HG03066 (cell line): ENCODE data around the gene RNF126.
"Not testable (repeated sequence)": the region's sequence is repeated elsewhere in the genome, so short reads cannot be mapped to it uniquely, and the experiment has no call there.

Experiments used
- ATAC-seq: cut with Tn5 transposase; IDR thresholded peaks from one replicate; pipeline ENCODE4 v1.9.1; 2021; ENCODE audit warnings: low read depth; ENCODE audit not compliant: unreplicated experiment

Gene RNF126

GRCh38 chr19:686589-687297, 23.7 kb upstream of the RNF126 start:
- ATAC-seq: no peak

DNA sequence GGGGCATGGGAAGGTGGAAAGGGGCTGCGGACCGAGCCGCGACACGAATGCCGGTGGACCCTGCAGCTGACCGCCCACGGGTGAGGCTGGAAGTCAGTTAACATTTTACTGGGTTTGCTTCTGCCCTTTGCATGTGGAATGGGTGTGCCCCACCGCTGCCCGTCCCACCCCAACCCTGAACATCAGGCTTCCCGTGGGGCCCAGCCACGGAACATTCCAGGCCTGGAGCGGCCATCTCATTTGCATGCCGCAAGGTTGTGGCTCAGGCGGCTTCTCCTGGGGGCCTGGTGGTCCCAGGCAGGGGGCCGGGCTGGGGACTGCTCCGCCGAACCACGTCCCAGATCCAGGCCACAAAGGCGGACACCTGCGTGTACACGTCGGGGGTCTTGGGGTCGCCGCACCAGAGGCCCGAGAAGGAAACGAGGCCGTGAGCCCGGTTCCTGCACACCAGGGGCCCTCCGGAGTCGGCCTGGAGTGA, 22.5 kb upstream of the RNF126 start:
- ATAC-seq: no peak

DNA sequence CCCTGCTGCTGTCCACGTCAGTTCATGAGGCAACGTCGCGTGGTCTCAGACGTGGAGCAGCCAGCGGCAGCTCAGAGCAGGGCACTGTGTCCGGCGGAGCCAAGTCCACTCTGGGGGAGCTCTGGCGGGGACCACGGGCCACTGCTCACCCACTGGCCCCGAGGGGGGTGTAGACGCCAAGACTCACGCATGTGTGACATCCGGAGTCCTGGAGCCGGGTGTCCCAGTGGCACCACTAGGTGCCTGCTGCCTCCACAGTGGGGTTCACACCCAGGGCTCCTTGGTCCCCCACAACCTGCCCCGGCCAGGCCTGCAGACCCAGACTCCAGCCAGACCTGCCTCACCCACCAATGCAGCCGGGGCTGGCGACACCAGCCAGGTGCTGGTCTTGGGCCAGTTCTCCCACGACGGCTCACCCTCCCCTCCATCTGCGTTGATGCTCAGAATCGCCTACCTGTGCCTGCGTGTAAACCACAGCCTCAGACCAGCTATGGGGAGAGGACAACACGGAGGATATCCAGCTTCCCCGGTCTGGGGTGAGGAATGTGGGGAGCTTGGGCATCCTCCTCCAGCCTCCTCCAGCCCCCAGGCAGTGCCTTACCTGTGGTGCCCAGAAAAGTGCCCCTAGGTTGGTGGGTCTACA, 19.8 kb upstream of the RNF126 start:
- ATAC-seq: no peak

DNA sequence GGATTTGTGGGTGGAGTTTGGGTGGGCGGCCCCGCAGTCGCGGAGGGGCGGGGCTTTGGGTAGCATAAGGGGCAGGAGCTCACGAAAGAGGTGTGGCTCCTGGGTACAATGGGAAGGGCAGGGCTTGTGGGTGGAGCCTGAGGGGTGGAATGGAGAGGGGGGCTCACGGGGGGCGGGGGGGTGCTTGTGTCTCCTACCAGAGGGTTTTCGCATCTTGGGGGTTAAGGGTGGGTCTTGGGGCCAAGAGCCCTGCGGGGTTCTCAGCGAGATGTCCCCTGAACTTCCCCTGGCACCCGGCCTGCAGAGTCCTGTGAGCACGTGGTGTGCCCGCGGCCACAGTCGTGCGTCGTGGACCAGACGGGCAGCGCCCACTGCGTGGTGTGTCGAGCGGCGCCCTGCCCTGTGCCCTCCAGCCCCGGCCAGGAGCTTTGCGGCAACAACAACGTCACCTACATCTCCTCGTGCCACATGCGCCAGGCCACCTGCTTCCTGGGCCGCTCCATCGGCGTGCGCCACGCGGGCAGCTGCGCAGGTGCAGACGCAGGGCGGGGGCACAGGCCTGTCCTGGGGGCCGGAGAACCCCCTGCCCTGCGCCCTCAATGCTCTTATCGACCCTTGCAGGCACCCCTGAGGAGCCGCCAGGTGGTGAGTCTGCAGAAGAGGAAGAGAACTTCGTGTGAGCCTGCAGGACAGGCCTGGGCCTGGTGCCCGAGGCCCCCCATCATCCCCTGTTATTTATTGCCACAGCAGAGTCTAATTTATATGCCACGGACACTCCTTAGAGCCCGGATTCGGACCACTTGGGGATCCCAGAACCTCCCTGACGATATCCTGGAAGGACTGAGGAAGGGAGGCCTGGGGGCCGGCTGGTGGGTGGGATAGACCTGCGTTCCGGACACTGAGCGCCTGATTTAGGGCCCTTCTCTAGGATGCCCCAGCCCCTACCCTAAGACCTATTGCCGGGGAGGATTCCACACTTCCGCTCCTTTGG, 18.3 kb upstream of the RNF126 start:
- peak; percentile 45 for ATAC-seq

GRCh38 chr19:680287-681028, 17.4 kb upstream of the RNF126 start:
- ATAC-seq: peak; percentile 57

DNA sequence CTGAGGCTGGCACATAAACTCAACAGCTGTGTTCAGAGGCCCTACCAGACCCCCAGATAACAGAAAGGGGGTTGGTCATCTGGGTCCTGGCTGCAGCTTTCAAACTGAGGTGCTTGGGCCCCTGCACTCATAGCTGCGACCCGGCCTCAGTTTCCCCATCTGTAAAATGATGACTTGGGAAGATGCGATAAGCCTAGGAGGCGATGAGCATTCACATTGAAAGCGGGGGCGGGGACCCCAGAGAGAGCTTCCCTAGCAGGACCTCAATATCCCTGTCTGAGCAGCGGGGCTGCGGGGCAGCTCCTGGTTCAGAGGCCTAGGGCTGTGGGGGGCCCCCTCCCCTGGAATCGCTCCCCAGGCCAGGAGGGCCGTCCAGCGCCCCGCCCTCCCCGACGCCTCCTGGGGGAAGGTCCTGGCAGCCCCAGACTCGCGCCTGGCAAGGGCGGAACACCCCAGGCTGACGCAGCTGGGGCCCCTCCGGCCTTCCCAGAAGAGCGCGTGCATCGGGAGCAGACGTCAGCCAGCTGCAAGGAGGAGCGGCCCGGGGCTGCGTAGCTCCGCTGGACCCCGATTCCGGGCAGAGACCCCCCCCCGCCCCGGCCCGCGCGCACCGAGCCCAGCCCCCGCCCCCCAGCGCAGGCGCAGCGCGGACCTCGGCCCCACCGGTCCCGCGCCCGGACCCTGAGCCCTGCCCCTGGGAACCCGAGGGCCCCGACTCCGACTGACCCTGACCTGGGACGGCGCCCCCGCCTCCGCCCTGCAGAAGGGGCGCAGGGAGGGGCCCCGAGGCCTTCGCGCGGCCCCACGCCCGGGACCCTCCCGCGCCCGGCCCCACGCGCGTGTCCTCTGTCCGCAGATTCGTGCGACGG, 16.6 kb upstream of the RNF126 start:
- peak; percentile 15 for ATAC-seq

DNA sequence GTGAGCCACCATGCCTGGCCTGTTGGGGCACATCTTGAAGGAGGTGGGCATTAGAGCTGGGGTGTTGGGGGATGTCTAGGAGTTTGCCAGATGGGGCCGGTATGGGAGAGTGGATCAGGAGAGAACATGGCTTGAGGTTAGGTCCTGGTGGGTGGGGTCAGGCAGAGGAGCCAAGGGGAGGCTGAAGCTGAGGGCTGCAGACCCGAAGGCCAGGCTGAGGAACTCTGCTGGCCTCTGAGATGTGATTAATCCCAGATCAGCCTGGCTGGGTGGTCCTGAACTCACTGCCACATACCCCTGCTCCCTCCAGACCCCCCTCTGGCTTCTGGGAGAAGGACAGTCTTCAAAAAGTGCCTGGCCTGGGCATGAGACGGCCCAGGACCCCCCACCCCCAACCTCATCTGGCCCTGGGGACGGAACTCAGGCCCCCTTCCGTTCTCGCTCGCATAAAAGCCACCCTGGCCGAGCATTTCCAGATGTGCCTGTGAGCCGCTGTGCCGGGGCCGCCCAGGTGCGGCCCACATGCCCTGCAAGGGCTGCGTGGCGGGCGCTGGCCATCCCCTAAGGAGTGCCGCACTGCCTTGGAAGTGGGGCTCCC, 15.9 kb upstream of the RNF126 start:
- ATAC-seq: no peak

DNA sequence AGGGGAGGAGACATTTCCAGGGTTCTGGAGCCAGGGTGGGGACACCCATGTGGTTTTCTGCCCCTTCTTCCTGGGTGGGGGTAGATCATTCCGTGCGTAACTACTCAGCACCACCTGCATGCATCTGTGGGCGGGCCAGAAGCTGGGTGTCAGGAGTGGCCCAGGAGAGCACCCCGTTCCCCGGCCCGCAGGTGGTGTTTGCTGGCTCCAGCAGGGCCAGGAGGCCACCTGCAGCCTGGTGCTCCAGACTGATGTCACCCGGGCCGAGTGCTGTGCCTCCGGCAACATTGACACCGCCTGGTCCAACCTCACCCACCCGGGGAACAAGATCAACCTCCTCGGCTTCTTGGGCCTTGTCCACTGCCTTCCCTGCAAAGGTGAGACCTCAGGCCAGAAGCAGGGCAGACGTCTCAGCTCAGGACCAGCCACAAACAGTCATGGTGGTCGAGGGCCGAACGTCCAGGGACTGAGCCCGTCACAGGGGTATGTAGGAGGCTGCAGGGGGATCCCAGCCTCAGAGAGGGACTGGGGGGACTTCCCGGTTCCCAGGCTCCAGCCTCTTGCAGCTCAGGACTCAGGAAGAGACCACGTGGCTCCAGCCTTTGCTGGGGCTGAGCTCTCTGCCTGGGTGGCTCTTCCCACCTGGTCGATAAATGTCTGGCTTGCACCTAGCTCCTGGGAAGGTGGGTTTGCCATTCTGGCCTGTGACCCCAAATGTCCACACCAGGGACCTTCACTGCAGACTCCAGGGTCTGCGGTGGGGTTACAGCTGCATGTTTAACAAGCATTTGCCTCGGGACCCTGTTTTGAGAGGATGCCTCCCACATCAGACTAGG, 14.8 kb upstream of the RNF126 start:
- no peak for ATAC-seq

DNA sequence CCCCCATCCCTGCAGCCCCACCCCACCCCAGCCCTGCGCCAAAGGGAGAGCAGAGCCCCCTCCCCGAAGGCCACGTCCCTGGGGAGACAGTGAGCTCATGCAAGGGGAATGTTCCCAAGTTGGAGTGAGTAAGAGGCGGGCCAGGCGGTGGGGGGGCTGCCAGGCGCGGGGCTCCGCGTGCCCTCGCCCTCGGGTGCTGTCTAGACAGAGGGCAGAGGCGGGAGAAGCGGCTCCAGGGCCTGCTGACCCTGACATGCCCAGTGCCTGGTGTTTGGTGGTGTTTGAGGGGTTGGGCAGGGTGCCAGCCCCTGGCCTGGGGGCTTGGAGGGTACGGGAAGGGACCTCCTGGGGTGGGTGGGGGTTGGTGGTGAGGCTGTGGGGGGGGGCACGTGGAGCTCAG, 14.2 kb upstream of the RNF126 start:
- ATAC-seq: no peak

DNA sequence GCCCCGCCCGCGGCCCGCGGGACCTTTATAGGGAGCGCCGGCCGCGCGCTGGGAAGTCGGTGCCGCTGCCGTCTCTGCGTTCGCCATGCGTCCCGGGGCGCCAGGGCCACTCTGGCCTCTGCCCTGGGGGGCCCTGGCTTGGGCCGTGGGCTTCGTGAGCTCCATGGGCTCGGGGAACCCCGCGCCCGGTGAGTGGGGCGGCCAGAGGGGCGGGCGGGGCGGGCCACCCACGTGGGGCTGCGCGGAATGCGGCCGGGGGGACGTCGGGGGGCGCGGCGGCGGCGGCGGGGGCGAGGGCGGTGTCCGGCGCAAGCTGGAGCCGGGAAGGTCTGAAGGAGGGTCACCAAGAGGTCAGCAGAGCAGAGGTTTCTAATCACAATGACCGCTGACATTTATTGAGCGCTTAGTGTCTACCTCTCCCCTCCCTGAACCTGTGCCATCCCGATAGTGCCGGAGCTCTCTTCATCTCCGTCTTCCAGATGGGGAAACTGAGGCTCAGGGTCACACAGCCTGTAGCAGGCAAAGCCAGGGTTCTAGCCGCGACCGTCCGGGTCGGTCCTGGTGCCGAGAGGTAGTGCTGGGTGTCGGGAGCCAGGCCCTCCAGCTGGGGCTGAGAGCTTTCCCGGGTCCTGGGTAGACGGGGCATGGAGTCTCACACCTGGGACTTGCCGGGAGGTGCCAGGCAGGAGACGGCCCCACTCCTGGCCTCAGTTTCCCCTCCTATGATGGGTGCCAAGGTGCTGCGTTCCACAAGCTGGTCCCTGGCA, 13.5 kb upstream of the RNF126 start, which contains the start of gene FSTL3:
FSTL3 (plus strand) TSS at position 54 of the 767 bp plus-strand sequence; CDS start at position 86, 32 bp downstream.
- no peak for ATAC-seq

GRCh38 chr19:676007-676338, 13.0 kb upstream of the RNF126 start:
- no peak for ATAC-seq

DNA sequence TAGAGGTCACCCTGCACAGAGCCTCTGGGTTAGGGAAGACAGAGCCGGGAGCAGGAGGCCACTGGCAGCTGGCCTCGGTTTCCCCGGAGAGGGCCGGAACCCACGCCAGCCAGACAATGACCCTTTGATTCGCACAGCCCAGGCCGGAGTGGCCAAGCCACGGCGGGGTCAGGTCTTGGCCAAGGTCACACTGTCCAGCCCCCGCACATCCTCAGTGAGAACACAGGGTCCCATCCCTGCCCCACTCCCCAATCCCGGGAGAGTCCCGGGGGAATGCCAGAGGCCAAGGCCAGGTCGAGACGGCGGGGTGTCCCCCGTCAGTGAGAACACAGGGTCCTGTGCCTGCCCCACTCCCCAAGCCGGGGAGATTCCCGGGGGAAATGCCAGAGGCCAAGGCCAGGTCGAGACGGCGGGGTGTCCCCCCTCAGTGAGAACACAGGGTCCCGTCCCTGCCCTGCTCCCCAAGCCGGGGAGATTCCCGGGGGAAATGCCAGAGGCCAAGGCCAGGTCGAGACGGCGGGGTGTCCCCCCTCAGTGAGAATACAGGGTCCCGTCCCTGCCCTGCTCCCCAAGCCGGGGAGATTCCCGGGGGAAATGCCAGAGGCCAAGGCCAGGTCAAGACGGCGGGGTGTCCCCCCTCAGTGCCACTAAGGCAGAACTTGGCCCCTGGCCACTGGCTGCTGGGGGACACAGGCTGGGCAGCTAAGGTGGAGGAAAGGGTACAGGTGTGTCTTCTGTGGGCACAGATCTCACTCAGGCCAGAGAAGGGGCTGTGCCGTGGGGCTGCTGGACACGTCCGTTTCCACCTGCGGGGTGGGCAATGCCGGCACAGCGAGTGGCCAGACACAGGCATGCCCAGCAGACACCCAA, 11.5 kb upstream of the RNF126 start:
- no peak for ATAC-seq

- no peak for ATAC-seq
These were observed 7.6 kb upstream of the RNF126 start for GRCh38 chr19:670609-671075.

DNA sequence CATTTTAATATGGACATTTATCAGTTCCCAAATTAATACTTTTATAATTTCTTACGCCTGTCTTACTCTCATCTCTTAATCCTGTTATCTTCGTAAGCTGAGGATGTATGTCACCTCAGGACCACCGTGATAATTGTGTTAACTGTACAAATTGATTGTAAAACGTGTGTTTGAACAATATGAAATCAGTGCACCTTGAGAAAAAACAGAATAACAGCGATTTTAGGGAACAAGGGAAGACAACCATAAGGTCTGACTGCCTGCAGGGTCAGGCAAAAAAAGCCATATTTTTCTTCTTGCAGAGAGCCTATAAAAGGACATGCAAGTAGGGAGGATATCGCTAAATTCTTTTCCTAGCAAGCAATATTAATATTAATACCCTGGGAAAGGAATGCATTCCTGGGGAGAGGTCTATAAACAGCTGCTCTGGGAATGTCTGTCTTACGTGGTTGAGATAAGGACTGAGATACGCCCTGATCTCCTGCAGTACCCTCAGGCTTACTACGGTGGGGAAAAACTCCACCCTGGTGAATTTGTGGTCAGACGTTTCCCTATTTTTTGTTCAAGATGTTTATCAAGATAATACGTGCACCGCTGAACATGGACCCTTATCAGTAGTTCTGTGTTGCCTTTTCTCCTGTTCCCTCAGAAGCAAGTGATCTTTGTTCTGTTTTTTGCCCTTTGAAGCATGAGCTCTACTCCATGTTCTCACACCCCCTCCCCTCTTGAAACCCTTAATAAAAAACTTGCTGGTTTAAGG, 5.8 kb upstream of the RNF126 start:
- not testable (repeated sequence) for ATAC-seq

GRCh38 chr19:666985-667573, 4.1 kb upstream of the RNF126 start:
- not testable (repeated sequence) for ATAC-seq
